SK-N-SH treated with all-trans-retinoic acid at 6 μM for 48 hours (cell line): Measurements from ENCODE around the gene GRM7.

Source experiments
- ARNTL ChIP-seq: fragments of 450-650 bp; formaldehyde crosslinking; IDR thresholded peaks from 2 replicates; pipeline ENCODE4 v1.5.0; 2020; ENCODE audit warnings: low read depth, mild to moderate bottlenecking, moderate library complexity, borderline replicate concordance
- CSDC2 ChIP-seq: fragments of 250-450 bp; sonication (Bioruptor Pico); IDR thresholded peaks from 2 replicates; pipeline ENCODE4 v1.5.0; 2020; ENCODE audit warnings: mild to moderate bottlenecking, moderate library complexity
- ESRRG ChIP-seq: fragments of 250-450 bp; sonication (Bioruptor Pico); IDR thresholded peaks from 2 replicates; pipeline ENCODE4 v1.6.1; 2021; ENCODE audit warnings: mild to moderate bottlenecking
- GLIS3 ChIP-seq: fragments of 250-450 bp; sonication (Bioruptor Pico); IDR thresholded peaks from 2 replicates; pipeline ENCODE4 v1.5.0; 2020; ENCODE audit warnings: mild to moderate bottlenecking, moderate library complexity
- PPARA ChIP-seq: fragments of 250-450 bp; sonication (Bioruptor Pico); IDR thresholded peaks from 2 replicates; pipeline ENCODE4 v1.5.0; 2020; ENCODE audit warnings: mild to moderate bottlenecking, borderline replicate concordance
- SNAI2 ChIP-seq: fragments of 250-450 bp; sonication (Bioruptor Pico); IDR thresholded peaks from 2 replicates; pipeline ENCODE4 v1.5.0; 2020; ENCODE audit warnings: mild to moderate bottlenecking, moderate library complexity
- TOX ChIP-seq: fragments of 250-450 bp; sonication (Bioruptor Pico); IDR thresholded peaks from 2 replicates; pipeline ENCODE4 v1.8.0; 2021; ENCODE audit warnings: mild to moderate bottlenecking, moderate library complexity, borderline replicate concordance
- TSHZ2 ChIP-seq: fragments of 250-450 bp; sonication (Bioruptor Pico); IDR thresholded peaks from 2 replicates; pipeline ENCODE4 v1.5.0; 2020; ENCODE audit warnings: mild to moderate bottlenecking, moderate library complexity
- ZNF565 ChIP-seq: fragments of 450-650 bp; formaldehyde crosslinking; conservative IDR thresholded peaks from 2 replicates; pipeline ENCODE4 v1.5.0; 2020; ENCODE audit warnings: low read depth, mild to moderate bottlenecking, moderate library complexity
- ZNF70 ChIP-seq: fragments of 450-650 bp; formaldehyde crosslinking; IDR thresholded peaks from 2 replicates; pipeline ENCODE4 v1.5.0; 2020; ENCODE audit warnings: mild to moderate bottlenecking, moderate library complexity
- TF ChIP-seq, protein P1 (sequence below): fragments of 250-450 bp; sonication (Bioruptor Pico); IDR thresholded peaks from 2 replicates; pipeline ENCODE4 v1.5.1; 2020; ENCODE audit warnings: low read depth, mild to moderate bottlenecking, moderate library complexity

DNA sequence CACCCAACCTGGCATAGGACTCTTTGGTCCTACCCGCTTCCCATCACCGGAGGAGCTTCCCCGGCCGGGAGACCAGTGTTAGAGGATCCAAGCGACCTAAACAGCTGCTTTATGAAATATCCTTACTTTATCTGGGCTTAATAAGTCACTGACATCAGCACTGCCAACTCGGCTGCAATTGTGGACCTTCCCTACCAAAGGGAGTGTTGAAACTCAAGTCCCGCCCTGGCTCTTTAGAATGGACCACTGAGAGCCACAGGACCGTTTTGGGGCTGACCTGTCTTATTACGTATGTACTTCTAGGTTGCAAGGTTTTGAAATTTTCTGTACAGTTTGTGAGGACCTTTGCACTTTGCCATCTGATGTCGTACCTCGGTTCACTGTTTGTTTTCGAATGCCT lies 879.5 kb downstream of the GRM7 start:
- TF ChIP-seq, protein P1, sequence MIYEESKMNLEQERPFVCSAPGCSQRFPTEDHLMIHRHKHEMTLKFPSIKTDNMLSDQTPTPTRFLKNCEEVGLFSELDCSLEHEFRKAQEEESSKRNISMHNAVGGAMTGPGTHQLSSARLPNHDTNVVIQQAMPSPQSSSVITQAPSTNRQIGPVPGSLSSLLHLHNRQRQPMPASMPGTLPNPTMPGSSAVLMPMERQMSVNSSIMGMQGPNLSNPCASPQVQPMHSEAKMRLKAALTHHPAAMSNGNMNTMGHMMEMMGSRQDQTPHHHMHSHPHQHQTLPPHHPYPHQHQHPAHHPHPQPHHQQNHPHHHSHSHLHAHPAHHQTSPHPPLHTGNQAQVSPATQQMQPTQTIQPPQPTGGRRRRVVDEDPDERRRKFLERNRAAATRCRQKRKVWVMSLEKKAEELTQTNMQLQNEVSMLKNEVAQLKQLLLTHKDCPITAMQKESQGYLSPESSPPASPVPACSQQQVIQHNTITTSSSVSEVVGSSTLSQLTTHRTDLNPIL: no peak
- TF ChIP-seq ZNF70 (CRISPR knock-in tag) (no peak), SNAI2 (CRISPR knock-in tag) (no peak), ZNF565 (CRISPR knock-in tag) (no peak), ESRRG (no peak), ARNTL (CRISPR knock-in tag) (no peak), CSDC2 (CRISPR knock-in tag) (no peak), TSHZ2 (no peak), PPARA (no peak), TOX (CRISPR knock-in tag) (no peak), GLIS3 (no peak)
